Uterus (tissue), 2 donors: ENCODE data around the gene POLR2C.

Experiments used
- POLR2A ChIP-seq, 2 donors: fragments of 450-650 bp; IDR thresholded peaks; one replicate each; pipeline ENCODE4 v1.6.1; 2016; ENCODE audit warnings: antibody characterized with exemption in 2 of 2, mild to moderate bottlenecking in 1 of 2, moderate library complexity in 1 of 2
- TF ChIP-seq, protein P1 (sequence below), 4 experiments: fragments of 200-600 bp in 2 of 4; fragments of 450-650 bp in 2 of 4; sonication (generic) in 2 of 4; IDR thresholded peaks; one replicate each; pipeline ENCODE4 v1.5.1; 2016 to 2019; ENCODE audit warnings: antibody characterized with exemption in 4 of 4, mild to moderate bottlenecking in 2 of 4, moderate library complexity in 1 of 4

- TF ChIP-seq, protein P1, sequence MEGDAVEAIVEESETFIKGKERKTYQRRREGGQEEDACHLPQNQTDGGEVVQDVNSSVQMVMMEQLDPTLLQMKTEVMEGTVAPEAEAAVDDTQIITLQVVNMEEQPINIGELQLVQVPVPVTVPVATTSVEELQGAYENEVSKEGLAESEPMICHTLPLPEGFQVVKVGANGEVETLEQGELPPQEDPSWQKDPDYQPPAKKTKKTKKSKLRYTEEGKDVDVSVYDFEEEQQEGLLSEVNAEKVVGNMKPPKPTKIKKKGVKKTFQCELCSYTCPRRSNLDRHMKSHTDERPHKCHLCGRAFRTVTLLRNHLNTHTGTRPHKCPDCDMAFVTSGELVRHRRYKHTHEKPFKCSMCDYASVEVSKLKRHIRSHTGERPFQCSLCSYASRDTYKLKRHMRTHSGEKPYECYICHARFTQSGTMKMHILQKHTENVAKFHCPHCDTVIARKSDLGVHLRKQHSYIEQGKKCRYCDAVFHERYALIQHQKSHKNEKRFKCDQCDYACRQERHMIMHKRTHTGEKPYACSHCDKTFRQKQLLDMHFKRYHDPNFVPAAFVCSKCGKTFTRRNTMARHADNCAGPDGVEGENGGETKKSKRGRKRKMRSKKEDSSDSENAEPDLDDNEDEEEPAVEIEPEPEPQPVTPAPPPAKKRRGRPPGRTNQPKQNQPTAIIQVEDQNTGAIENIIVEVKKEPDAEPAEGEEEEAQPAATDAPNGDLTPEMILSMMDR (IDR thresholded peaks at IDR 0.05): no peak
- no peak for TF ChIP-seq POLR2A (IDR thresholded peaks at IDR 0.05)
Observed at GRCh38 chr16:57497121-57497520, 34.6 kb downstream of the POLR2C start.
